GM18519 (cell line): Measurements from ENCODE around the gene MORN1.

Experiments
- ATAC-seq: cut with Tn5 transposase; IDR thresholded peaks from one replicate; pipeline ENCODE4 v1.9.1; 2021; ENCODE audit warnings: mild to moderate bottlenecking, moderate library complexity; ENCODE audit not compliant: unreplicated experiment, low FRiP score

Gene MORN1

DNA sequence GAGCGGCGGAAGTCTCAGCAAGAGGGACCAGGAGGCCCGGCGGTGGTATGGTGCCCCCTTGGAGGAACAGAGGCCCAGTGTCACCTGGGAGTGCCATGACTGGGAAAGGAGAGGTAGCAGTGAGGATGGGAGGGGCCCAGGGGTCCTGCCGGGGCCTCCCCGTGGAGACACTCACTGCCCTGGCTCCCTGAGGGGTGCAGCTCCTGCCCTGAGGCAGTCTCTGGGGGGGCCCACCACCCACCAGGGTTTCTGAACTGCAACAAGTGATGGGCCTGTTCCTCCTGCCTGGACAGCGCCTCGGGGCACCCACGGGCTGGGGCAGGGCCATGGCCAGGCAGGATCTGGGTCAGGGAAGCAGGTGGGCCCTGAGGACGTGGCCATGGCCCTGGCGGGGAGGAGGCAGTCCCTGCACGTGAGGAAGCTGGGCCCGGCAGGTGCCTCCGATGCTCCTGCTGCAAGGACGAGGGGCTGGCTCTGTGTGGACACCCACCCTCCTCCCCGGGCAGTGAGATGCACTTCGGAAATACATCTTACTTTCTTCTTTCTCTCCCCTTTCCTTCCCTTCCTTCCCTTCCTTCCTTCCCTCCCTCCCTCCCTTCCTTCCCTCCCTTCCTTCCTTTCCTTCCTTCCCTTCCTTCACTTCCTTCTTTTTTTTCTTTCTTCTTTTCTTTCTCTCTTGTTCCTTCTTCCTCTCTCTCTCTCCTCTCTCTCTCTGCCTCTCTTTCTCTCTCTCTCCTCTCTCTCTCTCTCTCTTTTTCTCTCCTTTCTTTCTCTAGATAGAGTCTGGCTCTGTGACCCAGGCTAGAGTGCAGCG is 66.6 kb downstream of the MORN1 start:
- no peak for ATAC-seq

DNA sequence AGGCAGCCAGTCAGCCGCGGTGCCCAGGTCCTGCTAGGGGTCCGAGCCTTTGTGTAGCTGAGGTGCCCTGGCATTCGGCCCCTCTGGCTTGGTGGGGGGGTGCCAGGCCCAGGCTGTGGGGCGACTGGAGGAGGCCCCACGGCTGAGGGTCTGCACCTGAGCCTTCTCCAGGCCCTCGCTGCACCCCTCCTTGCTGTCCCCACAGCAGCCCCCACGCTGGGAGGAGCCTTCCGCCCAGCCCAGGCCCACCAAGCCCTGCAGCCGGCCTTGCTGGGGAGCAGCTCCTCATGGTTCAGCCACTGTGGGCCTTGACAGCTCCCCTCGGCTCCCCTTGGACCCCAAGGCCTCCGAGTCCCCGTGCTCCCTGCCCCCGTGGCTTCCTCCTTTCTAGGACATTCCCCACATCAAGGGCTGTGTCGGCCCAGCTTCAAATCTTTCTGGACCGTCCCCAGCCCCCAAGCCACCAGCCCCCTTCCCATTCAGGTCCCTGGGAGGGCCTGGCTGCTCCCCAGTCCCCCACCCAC is 67.8 kb downstream of the MORN1 start:
- ATAC-seq = no peak

DNA sequence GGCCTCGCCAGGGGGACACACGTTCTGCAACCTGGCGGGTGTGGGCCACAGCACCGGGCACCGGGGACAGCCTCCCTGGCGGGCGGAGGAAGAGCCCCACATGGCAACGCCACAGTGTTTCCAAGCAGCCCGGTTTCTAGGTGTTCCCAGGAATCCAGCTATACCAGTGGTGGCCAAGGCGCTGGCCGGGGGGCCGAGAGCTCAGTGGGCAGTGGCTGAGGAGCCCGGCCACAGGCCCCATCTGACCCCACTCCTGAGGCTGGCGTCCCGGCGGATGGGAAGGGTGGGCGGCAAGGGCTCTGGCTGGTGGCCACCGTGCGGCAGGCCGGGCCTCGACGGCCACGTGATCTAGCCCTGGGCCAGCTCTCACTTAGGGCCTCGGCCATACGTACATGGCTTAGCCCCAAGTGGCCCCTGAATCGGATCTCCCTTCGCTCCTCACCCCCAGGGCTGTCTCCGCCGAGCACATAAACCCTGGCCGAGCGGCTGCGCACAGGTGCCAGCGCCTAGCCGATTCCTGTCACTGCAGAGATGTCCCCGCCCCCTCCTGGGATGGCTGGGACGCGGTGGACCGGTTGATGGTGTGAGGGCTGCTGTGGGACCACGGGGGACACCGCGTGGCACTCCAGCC is 68.7 kb downstream of the MORN1 start:
- ATAC-seq = no peak

DNA sequence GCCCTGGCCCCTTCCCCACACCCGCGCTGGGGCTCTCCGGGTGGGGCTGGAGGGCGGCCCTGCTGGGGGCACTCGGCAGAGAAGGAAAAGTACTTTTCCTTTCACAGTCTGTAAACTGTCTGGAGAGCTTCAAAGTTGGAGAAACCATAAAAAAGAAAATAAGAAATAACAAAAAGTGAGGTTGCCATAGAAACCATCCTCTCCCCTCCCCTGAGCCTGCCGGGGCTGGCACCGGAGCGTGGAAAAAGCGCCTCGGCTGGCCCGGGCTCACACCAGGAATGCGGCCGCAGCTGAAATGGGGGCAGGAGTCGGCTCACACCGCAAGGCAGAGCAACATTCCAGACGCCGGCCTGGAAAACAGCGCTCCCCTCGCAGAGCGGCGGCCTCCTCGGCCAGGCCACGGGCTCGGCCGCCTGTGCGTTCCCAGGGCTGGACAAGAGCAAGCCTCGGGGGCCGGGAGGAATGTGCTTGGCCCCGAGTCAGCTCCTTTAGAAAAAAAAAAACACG is 69.2 kb downstream of the MORN1 start:
- no peak for ATAC-seq

DNA sequence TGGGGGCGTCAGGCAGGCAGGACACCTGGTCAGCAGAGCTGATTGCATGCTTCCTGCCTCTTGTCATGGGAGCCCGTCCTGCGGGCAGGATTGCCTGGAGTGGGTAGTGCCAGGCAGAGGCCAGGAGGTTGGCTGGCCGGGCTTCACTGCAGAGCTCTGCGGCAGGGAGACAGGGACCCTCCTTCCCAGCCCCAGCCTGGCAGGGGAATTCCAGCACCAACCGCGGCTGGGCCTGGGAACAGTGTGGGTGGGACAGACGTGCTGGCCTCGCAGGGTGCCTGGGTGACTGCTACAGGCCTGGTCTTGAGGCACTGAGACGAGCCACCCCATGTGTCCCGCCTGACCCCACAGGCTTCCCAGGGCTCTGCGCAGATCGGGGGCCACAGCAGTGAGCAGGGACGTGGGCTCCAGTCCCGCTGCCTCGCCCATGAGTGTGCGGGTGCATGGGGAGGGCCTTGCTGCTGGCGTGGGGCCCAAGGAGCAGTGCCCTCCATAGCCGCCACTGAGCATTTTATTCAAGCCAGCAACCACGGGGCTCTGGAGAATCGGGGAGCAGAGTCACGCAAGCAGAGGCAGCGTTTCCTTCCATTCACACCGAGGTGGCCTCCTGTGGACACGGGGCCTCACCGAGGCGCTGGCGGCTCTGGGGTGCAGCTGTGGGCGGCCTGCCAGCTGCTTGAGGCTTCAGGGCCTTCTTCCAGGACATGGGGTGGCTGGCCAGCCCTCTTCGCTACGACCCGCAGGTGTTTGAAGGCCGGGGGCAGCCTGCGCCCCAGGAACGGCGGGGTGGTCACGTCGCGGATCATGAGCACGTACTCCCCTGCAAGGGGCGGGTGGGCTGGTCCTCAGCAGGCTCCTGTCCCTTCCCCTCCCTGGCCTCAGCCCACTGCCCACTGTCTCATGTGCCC is 70.3 kb downstream of the MORN1 start:
- ATAC-seq = no peak

DNA sequence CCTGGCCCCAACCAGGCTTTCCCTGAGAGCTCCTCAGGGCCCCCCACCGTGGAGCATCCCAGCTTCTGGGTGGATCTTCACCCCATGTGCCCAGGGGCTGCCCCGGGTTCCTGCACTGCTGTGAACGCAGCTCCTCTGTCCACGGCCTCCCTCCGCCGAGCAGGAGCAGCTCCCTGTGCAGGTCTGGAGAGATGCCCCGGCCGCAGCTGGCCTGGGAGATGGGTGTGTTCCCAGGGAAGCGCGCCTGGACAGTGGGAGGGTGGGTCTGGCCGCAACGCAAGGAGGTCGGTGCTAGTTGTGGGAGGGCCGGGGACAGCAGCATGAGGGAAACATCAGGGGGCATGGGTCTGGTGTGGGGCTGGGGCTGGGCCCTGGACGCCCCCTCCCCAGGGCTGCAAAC is 71.3 kb downstream of the MORN1 start:
- no peak for ATAC-seq

DNA sequence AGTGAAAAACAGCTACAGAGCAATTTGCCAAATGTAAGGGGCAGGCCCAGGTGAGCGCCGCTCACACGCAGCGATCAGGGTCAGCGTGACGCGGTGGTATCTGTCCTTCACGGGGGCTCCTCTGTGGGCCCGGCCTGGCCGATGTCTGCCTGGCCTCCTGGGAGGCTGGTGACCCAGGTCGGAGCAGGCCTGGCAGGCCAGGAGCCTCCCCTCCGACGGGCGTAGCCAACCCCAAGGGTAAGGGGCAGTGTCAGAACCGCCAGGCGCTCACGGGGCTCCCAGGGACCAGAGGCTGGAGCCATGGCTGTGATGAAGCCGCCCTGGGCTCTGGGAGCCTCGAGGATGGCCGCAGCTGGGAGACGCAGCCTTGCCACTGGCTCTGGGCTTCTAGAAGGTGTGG is 72.1 kb downstream of the MORN1 start:
- ATAC-seq = no peak

DNA sequence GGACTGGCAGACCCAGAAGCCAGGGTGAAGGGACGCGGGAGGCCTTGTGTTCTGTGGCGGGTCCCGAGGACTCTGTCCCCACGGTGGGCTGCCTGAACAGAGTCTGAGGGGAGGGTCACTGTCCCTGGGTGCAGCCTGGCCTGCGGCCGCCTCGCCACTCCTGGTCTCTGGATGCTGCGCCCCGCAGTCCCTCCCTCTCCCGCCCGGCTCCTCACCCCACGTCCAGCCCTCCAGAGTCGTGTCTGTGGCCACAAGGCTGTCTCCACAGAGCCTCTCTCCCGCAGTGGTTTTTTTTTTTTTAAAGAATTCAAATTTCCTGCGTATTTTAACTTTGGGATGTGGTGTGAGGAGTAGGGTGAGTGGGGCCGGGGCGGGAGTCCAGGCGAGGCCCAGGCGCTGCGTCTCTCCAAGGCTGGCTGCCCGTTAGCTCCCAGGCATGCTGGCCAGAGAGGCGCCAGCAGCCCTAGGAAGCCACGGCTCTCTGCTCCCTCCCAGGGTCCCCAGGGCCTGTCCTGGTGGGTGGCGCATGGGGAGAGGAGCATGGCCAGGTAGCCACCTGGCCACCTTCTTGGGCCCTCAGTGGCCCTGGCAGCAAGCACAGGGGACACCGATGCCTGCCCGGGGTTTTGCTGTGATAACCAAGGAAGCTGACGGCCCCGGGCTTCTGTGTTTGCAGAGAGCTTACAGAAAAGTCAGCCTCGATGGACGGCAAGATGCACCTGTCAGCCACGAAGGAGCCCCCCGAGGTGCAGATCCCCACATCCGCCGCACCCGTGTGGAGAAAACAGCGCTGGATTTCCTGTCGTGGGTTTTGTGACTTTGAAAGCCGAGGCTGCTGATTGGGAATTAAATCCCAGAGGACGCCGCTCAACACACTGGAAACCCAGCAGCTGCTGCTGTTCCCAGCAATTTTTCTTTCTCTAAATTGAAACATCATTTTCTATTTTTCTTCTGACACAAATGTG is 72.8 kb downstream of the MORN1 start:
- no peak for ATAC-seq

DNA sequence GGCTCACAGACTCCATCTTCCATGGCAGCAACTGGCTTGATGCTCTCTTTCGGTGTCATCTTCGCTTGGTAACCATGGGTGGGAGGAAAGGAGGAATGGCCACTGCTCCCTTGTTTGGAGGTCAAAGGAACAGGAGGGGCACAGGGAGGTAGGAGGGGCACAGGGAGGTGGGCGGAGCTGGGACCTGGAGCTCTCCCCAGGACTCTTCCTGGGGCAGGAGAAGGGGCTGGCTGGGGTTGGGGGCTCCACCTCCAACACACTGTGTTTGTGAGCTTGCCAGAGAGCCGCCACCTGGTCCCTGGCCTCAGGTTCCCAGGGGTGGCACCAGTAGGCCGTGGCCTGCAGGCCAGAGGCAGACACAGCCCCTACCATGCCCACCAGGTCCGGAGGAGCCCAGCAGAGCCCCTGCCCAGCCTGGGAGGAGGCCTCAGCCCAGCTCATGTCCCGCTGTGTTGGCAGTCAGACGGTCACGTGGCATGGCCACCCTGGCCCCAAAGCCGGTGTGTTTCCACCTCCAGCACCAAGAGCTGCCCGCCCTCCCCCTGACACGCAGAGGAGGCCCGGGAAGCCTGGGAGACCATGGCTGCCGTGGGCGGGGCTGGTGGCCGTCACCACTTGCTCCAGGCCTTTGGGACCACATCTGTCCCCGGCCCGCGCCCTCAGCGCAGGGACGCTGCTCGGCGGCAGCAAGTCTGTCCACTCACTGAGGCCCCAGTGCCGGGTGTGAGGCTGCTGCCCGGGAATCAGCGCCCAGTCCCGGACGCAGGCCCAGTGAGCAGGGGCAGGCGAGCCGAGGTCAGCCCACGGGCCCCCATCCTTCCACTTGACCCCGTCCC is 73.9 kb downstream of the MORN1 start:
- ATAC-seq = no peak

DNA sequence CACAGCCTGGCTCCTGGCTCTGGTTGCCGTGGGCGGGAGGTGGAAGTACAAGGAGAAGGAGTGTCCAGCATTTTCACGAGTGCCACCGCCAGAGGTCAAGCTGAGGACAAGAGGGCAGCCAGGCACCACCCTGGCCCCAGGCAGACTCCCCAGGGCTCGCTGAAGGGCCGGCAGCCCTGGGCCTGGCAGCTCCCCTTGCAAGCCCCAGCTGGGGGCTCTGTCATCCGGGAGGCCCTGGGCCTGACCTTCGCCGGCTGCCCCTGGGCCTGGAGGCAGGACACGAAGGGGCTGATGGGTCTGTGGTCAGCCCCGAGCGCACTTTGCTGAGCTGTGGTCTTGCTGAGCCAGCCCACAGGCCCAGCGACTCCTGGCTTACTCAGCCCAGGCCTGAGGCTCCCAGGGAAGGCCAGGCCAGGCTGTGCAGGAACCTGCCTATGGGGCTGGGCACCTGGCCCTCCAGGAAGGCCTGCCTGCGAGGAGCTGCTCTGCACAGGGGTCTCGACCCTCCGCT is 74.8 kb downstream of the MORN1 start:
- no peak for ATAC-seq

DNA sequence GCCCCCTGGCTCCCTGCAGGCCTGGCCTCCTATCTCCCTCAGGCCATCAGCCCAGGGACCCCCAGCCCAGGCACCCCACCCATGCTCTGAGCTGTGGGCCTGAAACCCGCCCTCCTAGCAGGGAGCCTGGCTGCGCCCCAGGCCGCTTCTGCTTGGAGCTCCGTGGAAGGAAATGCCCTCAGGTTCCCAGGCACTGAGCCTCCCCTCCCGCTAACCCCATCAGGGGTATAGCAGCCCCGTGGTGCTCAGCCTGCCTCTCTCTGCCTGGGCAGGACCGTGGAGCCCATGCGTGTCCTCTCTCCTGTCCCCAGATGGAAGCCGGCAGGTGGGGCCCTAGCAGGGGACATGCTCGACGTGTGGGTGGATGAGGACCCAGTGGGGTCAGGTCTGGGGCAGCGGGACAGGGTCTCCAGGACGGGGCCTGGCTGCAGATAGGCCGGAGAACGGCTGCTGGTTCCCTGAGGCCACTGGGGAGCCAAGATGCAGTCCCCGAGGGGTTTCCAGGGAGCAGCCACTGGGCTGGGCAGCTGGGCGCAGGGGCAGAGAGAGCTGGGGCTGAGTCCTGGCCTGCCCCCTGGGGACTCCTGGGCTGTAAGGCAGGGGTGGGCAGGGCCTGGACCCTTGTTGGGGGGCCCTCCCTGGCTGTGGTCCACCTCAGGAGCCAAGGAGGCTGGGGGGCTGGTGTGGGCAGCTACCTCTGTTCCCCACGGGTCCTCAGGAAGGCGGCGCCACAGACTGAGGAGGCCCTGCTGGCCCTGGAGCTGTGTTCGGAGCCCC is 75.5 kb downstream of the MORN1 start:
- ATAC-seq = no peak

DNA sequence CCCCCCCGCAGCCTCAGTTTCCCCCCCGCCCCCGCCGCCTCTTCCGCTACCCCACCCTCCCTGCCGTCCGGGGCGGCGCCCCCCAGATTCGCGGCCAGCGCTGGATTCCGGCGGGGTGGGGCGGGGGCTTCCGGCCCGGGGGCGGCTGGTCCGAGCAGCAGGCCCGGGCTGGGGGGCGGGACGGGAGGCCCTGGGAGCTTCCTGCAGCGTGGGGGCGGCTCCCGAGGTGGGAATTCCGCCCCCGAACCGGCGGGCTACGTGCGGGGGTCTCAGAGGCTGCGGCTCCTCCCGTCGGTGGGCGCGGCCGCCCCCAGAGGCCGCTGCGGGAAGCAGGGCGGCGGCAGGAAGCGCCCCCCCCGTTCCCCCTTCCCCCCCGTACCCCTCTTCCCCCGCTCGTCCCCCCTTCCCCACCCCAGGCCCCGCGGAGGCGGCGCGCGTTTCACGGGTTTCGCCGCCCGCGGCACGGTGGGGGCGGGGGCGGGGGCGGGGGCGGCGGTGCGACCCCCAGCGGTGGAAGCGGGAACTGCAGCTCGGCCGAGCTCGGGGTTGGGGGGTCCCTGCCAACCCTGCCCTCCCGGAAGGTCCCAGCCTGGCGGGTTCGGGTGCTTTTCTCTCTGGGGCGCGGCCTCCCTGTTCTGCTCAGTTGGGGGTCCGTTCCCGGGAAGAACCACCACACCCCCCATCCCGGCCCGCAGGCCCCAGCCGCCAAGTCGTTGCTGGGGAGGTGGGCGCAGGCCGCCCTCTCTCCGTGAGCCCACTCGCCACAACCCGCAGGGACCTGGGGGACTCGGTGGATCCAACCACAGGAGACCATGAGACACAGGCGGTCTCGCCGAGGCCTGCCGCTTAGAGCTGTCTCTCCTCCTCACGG is 76.3 kb downstream of the MORN1 start:
- no peak for ATAC-seq

DNA sequence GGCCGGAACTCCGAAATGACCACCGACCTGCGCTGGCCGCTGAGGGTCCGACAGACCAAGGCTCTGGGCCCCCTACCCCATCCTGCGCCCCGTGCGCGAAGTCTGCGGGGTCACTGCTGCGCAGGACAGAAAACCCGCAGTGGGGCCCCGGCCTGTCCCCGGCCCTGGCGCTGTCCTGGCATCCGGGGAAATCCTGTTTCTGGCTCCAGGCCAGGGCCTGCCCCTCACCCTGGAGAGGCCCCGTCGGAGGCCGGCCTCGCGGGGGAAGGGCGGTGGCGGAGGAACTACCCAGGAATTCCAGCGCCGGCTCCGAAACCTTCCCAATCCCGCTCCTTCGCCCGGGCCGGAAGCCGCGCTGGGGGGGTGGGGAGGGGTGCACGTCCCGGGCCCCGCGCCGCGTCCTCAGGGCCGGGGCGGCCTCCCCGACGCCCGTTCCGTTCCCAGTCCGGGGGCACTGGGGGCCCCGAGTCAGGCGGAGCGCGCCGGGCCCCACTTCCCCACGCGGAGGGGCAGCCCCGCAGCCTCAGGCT is 77.0 kb downstream of the MORN1 start:
- ATAC-seq = no peak

DNA sequence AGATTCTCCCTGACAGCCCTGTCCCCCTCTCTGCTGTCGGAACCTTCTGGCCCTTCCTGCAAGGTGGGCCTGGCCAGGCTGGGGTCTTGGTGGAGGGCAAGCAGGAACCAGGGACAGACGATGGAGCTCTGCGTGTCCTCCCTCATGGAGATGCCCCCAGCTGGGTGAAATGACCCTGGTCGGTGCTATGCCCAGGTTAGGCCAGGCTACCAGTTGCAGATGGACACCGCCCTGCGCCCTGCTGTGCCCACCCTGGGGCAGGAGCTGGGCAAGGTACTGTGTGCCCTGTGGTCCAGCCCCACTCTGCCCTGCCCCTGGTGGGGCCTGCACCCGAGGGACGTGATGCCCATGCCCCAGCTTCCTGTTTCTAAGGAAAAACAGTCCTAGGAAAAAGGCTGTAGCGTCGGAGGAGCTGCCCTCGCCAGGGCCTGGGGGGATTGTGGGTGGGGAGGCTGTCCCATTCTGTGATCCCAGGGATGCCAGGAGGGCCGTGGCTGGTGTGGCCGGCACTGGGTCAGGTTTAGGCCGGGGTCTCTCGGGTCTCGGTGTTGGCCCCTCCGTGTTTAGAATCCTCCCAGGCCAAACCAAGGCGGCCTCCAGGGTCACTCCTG is 77.6 kb downstream of the MORN1 start:
- ATAC-seq = no peak

DNA sequence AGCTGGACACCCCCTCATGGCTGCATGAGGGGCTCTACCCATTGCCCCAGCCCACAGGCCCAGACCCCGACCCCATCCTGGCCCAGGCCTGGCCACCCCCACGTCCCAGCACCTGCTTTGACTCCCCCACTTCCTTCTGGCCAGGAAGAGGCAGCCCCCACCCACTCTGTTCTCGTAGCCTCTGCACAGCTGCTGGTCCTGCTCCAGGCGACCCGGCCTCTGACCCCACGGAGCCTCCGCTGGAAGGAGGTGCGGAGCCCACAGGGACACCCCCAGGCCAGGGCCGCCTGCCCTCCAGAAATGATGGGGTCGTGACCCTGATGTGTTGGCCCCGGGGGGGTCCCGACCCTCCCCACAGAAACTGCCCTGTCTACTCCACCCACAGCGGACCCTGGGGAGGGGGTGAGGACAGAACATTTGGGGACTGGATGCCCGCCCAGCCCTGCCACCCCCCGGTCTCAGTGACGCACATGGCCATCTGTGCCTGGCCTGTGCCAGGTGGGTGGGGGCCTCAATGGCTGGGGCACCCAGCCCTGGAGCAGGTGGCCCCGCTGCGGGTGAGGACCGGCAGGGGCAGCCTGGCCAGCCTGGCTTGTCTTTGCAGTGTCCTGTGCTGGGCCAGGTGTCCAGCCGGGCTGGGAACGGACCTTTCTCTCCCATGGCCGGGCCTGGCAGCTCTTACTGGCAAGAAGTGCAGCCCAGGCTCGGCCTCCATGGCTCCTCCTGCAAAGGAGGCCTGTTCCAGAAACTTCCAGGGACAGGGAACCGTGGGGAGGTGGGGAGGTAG is 78.6 kb downstream of the MORN1 start:
- no peak for ATAC-seq

DNA sequence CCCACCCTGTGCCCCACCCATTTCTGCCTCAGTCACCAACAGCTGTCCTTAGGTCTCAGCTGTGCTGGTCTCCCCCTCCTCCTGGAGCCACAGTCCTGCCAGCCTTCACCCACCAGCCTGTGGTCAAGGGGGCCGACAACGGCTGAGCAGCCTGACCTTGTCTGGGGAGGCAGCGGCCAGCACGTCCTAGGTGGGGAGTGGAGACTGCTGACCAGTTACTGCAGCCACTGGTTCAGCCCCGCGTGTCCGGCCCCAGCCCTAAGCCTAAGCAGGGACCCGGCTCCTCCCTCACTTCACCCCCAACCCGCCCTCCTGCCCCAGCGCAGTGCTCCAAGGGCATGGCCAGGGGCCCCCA is 79.2 kb downstream of the MORN1 start:
- no peak for ATAC-seq
